OCI-M1 (cell line): ENCODE results near the gene ZSCAN23.
"Not testable (repeated sequence)": the region's sequence is repeated elsewhere in the genome, so short reads cannot be mapped to it uniquely, and the experiment has no call there.

Experiments
- DNase-seq: peaks from one replicate; lab custom pipeline; 2025; lab: John Stamatoyannopoulos, UW

Gene ZSCAN23

DNA sequence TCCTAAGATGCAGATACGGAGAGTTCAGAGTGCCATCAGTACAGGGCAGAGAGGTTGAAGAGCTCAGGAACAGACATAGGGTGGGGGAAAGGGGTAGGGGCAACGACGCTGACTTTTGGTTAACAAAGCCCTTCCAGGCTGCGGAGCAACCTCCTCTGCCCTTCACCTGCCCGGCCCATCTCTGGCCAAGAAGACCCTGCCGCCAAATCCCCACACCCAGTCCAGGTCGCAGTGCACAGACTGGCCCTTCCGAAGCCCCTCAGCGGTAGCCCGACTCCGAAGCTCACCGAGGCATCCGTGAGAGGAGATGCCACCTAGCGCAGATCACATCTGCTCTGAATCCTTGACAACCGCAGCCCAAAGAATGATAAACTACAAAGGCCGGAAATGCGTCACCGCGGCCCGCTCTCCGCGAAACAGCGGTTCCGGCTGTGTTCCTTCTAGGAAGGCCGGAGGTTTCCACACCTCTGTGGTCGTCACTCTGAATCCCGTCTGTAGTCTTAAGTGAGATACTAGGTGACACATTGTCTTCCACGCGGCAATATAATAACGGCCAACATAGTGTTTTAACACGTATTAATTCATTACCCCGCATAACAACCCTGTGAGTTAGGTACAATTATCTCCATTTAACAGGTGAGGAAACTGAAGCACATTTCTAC lies at the start of gene ZSCAN23:
Gene ZSCAN23 (minus strand): TSS at position 380 of the 662 bp plus-strand sequence. CDS start 7,225 bp downstream, outside the sequence.
- DNase-seq, result peak; percentile 96

DNA sequence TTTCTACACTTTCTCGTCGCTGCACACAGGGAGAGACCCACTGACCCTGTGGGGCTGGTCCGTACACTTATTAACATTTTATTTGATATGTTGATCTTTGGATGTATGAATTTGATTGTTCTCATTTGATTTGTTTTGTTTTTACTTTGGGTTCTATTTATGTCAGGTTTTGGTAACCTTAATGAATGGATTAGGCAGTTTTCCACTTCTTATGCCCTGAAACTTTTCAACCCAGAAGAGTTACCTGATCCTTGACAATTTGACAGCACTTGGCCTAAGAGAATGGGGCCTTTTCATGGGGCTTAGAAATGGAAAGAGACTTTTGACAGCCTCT lies 48.7 kb upstream of the ZSCAN23 start:
- no peak for DNase-seq

DNA sequence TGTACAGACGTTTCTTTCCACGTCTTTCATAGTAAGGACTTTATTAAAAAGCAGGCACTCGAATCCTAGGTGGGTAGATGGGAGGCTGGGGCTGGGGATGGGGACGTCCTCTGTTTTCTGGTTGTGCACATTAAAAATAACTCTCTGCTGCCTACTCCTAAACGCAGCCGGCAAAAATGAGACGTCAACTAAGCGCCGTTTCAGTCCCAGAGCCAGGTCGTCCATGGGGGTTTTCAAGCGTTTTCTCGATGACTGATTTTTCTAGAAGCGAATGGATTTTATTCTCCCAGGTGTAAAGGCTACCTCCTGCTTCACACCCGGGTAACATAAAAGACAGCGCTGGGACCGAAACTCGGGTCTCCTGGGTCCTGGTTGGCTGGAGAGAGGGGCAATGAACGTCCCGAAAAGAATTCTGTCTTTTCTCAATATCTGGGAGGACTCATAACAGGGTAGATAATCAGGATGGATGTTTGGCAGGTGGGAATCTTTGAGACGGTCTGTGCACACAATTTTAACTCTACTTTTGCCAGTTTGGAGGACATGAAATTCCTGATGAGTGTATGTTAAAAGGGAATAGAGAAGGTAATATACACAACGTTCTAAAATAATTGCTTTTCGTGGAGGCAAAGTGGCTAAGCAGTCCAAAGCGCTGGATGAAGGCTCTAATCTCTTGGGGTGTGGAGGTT lies 47.1 kb upstream of the ZSCAN23 start:
- DNase-seq, result no peak

DNA sequence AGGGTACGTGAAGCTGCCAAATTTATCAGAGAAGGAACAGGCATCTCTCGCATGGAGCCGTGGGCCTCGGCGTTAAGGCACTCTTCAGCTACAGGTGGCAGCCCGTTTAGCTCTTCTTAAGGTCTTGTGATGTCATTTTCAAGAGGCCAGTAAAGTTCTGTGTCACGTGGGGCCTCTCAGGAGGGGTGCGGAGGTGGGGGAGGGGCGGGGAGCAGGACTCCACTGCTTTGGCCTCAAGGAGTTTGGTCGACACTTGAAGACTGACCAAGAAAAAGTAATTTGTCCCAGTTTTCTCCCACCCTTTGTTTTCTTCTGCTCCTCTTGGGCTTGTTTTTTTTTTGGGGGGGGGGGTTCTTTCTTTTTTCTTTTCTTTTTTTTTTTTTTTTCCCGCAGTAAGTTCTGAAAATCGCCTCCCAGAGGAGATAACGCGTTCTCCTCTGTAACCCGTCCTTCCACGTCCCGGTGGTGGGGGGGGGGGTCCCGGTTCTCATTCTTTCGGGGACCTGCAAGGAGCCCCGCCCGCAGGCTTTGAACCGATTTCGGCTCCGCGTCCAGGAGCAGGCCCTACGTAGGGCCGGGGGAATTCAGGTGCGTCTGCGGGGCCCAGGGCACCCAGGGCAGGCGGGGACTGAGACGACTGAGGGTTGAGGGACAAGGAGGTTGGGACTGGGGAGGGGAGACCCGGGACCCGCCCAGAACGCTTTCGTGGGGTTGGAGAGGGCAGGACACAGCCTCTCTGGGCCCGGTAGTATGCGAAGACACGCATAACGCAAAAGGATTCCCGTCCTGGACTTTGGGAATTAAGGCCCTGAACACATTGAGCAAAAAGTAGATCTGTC lies 46.3 kb upstream of the ZSCAN23 start:
- DNase-seq, result peak; percentile 96

DNA sequence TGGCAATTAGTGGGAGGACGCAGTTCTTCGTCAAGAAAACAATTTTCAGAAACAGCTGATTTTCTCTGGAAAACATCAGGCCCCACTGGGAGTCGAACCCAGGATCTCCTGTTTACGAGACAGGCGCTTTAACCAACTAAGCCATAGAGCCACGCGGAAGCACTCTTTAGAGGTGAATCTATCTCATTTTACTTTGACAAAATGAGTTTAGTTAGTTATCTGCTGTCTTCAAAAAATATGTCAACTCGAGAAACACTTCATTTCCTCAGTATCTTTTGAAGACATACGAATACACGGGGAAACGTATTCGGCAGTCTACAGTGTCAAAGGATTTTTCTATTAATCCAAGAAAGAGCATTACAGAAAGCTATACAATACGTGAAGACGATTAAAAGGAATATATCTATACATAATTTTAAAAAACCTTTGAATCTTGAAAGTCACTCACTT lies 45.6 kb upstream of the ZSCAN23 start:
- DNase-seq, result peak; percentile 95

DNA sequence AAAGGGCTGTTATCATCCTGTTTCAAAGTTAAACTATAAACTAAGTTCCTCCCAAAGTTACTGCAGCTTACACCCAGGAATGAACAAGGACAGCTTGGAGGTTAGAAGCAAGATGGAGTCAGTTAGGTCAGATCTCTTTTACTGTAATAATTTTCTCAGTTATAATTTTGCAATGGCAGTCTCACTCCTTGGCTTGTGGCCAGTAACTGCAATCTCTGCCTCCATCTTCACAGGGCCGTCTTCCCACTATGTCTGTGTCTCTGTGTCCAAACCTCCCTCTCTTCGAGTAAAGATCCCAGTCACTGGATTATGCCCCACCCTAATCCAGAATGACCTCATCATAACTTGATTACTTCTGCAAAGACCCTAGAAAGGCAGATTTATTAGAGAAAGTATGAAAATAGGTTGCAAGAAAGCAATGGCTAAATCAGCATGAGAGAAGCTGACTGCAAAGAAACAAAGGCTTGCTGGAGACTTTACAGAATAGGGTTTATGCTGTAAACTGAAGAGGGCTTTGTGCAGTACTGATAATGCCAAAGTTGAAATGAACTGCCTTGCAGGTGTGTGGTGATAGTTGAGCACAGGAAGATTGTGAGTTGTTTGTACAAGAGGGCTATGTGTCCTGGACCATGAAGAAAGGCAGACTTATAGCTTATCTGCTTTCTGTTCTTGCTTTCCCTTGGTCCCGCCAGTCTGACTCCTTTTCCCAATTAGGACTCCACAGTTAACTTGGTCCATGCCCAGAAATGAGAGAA lies 43.9 kb upstream of the ZSCAN23 start:
- no peak for DNase-seq

DNA sequence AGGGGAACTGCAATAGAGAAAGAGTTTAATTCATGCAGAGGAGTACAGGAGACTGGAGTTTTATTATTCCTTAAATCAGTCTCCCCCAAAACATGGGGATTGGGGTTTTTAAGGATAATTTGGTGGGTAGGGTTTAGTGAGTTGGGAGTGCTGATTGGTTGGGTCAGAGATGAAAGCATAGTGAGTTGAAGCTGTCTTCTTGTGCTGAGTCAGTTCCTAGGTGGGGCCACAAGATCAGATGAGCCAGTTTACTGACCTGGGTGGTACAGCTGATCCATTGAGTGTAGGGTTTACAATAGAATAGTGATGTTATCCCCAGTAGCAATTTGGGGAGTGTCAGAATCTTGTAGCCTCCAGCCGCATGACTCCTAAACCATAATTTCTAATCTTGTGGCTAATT lies 43.2 kb upstream of the ZSCAN23 start:
- no peak for DNase-seq

DNA sequence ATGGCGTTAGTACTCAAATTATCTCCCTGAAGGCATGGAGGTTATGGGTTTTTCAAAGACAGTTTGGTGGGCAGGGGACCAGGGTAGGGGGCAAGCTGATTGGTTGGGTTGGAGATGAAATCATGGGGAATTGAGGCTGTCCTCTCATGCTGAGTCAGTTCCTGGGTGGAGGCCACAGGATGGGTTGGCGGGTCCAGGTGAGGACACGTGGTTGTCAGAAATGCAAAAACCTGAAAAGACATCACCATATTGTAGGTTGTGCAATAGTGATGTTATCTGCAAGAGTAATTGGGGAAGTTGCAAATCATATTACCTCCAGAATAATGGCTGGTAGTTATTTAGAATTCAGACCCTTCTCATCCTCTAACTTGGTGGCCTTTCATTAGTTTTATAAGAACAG lies 42.2 kb upstream of the ZSCAN23 start:
- DNase-seq, result no peak

DNA sequence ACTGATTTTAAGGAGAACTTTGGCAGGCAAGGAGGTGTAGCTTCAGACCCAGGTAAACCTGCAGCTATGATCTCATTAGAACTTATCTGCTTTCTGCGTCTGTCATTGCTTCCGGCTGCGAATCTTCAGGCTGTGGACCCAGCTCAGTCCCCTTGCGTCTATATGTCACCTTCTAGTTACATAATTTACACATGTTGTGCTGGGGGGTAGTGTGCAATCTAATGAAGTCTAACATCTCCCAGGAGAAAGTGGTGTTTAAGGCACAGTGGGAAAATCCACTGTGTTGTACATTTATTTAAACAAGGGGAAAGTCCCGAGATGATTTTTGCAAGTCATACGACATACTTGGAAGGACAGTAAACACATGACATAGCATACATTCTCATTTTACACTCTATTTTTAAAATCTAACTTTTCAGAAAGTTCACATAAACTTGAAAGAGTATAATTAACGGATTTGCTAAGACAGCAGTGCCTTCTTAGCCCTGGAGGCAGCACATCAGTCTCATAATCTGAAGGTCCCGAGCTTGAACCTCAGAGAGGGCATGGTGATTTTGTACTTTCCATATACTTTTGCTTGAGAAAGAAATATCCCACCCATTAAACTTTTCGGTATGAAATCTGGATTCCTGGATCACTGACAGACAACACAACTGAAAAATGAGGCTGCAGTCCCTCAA lies 37.1 kb upstream of the ZSCAN23 start:
- DNase-seq, result no peak

DNA sequence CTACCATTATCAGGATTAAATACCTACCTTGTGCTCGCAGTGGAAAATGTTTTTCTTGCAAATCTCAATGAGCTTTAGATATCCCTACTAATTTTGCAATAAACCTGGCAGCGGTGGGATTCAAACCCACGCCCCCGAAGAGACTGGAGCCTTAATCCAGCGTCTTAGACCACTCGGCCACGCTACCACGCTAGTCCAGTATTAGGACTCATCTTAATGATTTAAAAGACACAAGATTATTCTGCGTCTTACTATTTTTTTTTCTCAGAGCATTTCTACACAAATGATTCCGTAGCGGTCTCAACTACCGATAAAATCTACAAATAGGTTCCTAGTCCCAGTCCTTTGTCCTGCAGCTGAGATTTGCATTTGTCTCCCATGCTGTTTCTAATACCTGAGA lies 35.2 kb upstream of the ZSCAN23 start:
- DNase-seq, result no peak

DNA sequence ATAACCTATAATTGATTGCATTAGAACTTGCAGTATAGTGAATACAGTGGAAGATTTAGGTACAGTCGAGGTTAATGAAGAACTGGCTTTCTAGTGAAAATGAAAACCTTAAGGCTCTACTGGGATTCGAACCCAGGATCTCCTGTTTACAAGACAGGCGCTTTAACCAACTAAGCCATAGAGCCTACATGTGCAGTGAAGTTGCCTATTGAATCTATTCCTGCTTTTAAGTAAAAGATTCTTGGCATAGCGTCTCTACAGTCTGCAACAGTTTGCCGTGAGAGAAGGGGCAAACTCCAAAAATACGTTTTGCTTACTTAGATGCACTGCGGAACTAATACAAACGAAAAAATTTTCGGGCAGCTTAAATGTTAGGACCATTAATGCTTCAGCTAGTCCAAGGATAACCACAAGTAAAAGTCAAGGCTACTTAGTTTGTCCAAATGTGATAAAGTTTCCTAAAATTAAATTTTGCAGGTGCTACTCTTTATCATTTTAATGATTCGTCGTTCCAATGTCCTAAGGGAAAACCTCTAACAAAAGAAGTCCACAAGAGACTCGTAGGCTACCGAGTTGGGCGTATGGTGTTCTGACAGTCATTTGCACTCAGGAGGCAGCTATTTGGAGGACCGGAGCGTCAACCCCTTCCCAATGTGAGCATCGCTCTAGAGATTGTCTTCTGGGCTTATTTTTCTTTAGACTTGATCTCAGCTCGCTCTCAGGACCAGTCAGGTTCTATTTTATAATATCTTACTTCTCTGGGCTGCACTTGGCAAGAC lies 31.3 kb upstream of the ZSCAN23 start:
- DNase-seq, result peak; percentile 97

DNA sequence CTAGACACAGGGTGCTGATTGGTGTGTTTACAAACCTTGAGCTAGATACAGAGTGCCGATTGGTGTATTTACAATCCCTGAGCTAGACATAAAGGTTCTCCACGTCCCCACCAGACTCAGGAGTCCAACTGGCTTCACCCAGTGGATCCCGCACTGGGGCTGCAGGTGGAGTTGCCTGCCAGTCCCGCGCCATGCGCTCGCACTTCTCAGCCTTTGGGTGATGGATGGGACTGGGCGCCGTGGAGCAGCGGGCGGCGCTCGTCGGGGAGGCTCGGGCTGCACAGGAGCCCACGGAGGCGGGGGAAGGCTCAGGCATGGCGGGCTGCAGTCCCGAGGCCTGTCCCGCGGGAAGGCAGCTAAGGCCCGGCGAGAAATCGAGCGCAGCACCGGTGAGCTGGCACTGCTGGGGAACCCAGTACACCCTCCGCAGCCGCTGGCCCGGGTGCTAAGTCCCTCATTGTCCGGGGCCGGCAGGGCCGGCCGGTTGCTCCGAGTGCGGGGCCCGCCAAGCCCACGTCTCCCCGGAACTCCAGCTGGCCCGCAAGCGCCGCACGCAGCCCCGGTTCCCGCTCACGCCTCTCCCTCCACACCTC lies 26.0 kb upstream of the ZSCAN23 start:
- not testable (repeated sequence) for DNase-seq

DNA sequence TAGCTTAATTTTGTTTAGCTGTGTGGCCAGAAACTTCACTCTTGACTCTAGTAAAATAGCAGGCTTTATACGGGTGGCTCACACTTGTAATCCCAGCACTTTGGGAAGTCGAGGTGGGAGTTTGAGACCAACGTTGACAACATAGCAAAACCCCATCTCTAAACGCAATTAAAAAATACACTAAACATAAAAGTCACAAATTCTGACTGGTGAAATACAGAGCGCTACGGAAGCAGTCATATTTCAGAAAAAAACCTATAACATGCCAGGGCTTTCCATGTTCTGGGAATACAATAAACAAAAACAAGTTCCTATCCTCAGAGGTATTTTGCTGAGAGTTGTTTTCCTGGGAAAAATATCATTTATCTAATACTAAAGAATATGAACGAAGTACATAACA lies 24.8 kb upstream of the ZSCAN23 start:
- DNase-seq, result no peak

DNA sequence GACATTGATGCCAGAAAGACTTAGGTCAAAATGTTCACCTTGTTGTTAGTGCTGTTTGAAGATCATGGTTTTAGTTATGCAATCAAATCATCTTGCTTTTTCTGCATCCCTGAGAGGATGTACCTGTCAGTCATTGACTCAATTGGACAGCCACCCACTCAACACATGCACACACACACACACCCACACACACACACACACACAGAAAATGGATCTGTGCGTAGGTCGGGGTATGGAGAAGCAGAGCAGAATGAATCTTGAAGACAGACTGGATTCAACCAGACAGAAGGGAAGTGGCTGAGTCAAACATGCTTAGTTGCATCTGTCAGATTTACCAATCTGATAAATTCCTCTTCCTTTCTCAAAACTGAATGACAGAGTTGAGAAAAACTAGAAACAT lies 19.1 kb upstream of the ZSCAN23 start:
- DNase-seq, result peak; percentile 70

DNA sequence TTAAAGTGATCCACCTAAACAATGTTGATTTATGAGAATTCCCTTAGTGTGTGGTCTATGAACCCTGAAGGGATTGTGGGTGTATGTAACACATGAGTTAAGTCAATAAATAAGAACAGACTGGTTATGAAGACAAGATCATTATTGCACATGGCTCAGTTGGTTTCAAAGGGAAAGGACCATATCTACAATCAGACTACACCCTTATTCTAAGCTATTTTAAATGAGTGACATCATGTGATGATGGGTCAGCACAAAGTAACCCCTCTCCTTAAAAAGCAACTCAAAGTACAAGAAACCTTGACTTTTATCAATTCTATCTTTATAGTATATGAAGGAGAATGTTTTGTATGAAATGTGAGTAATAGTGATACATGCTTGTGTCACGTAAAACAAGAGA lies 15.3 kb upstream of the ZSCAN23 start:
- DNase-seq, result no peak

DNA sequence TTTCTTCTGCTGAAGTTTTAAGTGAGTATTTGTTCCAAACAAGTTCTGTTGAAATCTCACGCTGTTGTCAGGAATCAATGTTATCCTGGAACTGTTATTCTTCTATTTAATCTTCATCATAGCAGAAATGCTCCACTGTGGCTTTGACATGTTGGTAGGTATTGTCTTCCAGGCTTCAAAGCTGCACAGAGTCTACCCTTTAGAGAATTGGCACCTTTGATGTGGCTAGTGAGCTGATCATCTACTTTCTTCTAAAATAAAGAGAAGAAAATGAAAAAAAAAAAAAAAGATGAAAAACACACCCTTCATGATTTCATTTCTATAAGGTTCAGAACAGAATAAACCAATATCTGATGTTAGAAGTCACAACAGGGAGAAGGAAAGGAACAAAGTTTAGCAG lies 5.8 kb upstream of the ZSCAN23 start:
- DNase-seq, result no peak

DNA sequence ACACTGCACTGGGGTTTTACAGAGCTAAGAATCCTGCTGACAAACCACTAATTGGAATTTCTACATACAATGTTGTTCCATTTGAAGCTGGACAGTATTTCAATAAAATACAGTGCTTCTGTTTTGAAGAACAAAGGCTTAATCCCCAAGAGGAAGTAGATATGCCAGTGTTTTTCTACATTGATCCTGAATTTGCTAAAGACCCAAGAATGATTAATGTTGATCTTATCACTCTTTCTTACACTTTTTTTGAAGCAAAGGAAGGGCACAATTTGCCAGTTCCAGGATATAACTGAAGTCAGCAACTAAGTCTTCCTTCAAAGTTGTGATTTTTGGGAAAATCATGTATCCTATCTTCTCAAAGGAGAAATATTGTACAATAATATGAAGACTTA lies 4.2 kb upstream of the ZSCAN23 start:
- not testable (repeated sequence) for DNase-seq

DNA sequence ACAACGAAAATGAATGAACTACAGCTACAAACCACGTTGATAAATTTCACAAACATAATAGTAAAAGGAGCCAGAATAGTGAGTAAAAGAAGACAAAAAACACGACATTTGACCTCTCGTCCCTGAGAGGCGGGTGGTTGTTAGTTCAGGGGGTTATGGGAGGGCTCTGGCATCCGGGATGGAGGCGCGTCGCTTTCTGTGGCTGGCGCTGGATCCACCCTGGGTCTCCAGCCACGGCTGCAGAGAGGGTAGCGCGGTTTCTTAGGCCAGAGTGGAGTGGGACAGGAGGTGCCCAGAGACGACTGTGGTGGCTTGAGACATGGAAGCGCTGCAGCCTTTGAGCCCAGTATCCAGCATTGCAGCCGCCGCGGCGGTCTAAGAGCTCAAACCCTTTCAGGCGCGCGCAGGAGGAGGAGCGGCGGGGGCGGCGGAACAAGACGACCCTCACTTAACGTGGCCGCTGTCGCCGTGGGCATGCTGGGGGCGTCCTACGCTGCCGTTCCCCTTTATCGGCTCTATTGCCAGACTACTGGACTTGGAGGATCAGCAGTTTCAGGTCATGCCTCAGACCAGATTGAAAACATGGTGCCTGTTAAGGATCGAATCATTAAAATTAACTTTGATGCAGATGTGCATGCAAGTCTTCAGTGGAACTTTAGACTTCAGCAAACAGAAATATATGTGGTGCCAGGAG lies 3.7 kb upstream of the ZSCAN23 start:
- no peak for DNase-seq

DNA sequence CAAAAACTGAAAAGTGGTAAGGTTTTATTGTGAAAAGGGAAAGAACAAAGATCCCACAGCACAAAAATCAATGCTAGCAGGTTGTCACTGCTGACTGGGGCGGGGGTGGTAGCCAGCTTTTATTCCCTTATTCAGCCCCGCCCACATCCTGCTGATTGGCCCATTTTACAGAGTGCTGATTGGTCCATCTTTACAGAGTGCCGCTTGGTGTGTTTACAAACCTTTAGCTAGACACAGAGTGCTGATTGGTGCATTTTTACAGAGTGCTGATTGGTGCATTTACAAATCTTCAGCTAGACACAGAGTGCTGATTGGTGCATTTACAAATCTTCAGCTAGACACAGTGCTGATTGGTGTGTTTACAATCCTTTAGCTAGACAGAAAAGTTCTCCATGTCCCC lies 1.5 kb upstream of the ZSCAN23 start:
- peak; percentile 30 for DNase-seq

DNA sequence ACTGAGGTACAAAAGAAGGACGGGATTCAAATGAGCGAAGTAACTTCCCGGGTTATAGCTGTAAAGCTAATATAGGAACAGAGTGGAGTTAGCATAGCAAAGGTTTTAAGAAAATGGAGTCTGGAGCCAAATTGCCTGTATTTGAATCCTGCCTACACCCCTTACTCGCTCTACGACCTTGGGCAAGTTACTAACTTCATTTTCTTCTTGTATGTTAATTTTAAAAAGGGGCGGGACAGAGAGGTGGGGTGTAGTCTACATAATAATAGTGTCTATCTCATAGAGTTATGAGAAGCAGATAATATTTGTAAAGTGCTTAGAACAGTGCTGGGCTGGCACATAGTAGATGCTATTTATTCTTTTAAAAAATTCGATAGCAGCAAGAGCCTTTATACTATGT lies 705 bp downstream of the ZSCAN23 start:
- no peak for DNase-seq
